Sciatic nerve (tissue), 2 donors: ENCODE data around the gene PPARA. TPM values are rescaled to one million over a fixed set of nuclear protein-coding genes. Genes with fewer than 3 reads are reported as not detected.

Experiments
- ATAC-seq: fragments of 200-7000 bp; cut with Tn5 transposase; one replicate; pipeline ENCODE4 v1.9.1; 2020; ENCODE audit warnings: mild to moderate bottlenecking, moderate library complexity
- DNase-seq: peaks from one replicate; pipeline ENCODE4 v3.0.0-alpha.2; 2020; ENCODE audit warnings: low spot score
- intact Hi-C: fragments of 100-400 bp; cut with DNase I; formaldehyde crosslinking; loops from one replicate; pipeline ENCODE4 v1.14.2; 2022
- total RNA-seq: library from RNA; stranded (reverse); fragmentation: NEBNext Ultra II Directional; extraction: Animal tissue kit (Norgen Biotek cat#: 25700); gene quantifications from one replicate; pipeline ENCODE4 v1.2.1, GENCODE V29; 2021
- donor health status: DM: no; HTN: no; CAD: no.
- donor health status: DM: no; HTN: no; CAD: no.

The PPARA gene
- total RNA-seq, 1 donor from 2014 or later = 39.2 TPM

DNA sequence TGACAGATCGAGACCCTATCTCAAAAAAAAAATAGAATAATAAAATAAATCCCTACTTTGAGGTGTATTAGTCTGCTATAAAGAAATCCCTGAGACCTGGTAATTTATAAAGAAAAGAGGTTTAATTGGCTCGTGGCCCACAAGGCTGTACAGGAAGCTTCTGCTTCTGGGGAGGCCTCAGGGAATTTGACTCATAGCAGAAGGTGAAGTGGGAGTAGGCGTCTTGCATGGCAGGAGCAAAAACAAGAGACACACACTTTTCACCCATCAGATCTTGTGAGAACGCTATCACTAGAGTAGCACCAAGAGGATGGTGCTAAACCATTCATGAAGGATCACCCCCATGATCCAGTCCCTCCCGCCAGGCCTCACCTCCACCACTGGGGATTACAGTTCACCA, 70.6 kb downstream of the PPARA start:
- ATAC-seq (no peak), DNase-seq (no peak)
- intact Hi-C loops = no loop called here

DNA sequence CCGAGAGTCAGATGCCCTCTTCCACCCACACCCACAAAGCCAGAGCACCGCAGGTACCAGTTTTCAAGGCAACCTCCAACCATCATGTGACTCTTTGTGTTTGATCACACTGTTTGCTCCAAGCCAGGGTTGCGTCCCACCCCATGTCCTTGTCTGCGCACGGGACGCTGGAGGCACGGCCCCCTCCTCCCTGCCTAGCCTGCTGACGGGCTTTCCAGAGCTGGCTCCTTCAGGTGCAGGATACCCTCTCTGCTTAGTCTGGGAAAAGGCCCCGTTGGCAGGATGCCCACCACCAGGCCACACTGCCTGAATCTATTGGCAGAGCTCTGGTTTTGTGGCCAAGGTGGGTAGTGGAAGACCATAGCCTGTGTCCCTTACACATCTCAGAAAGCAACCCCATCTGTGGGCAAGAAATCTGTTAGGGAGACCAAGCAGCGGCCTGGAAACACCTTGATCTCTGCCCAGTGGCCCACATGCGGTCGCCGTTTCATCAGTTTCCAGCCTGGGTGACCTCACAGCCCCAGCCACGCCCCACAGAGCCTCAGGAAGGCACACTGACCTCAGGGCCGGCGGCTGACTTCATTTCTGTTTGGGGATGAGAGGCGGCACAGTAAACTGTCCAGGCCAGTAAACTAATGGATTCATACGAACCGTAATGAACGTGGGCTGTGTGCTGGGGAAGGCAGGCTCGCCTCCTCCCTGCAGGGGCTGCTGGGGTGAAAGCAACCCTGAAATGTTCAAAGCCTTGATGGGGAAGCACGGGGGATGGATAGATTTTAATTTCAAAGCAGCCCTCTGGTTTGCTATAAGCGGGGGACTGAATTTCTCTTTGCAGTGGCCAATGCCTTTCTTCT, 73.9 kb downstream of the PPARA start:
- DNase-seq = no peak
- ATAC-seq = peak; percentile 15
- intact Hi-C loops = no loop called here

- peak; percentile 38 for ATAC-seq
- intact Hi-C loops = no loop called here
- no peak for DNase-seq
These were observed 74.6 kb downstream of the PPARA start for GRCh38 chr22:46224898-46225290.

- no peak for ATAC-seq
These were observed 75.3 kb downstream of the PPARA start for GRCh38 chr22:46225631-46226030.

DNA sequence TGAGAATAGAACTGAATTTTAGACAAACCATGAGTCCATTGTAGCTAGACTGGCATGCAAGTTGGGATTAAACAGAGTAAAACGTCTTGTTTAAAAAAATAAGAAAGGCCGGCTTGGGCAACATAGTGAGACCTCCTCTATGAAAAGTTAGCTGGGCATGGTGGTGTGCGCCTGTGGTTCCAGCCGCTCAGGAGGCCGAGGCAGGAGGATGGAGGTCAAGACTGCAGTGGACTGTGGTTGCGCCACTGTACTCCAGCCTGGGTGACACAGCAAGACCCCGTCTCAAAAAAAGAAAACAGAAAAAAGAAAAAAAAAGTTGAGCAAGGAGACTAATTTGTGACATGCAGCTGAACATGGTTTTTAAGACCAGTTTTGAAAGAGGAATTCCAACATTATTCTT, 76.3 kb downstream of the PPARA start:
- ATAC-seq (no peak), DNase-seq (no peak)
- intact Hi-C loops = no loop called here

More at GRCh38 chr22:46225631-46226030, 75.3 kb downstream of the PPARA start:
- intact Hi-C loops = no loop called here
- no peak for DNase-seq

- intact Hi-C loops = loop anchor here (5.0 kb wide), 1 partner anchor 872 kb away; no protein-coding TSS in a partner anchor
- ATAC-seq = no peak
- no peak for DNase-seq
These were observed 79.4 kb downstream of the PPARA start for GRCh38 chr22:46229701-46230100.

DNA sequence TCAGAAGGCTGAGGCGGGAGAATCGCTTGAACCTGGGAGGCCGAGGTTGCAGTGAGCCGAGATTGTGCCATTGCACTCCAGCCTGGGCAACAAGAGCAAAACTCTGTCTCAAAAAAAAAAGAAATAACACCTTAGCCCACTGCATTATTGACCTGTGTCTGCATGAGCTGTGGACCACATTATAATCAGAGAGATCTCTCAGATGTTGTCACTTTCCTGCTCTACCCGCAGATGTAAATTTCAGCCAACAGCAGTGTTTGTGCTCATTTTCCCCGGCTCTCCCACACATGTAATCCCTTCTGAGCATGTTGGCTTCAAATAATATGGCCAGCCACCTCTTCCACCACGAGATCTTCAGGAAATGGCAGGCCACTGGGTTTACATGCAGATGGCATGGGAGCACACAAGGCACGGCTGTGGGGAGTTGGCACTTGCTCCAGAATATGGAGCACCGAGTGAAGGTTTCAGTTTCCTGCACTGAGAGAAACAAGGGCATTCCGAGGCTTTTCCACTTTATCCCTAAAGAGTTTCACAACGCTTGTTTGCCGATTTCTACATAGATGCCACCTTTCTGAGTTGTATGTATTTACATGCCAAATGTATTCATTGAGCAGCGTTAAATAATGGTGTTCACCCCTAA, 80.1 kb downstream of the PPARA start:
- DNase-seq = no peak
- intact Hi-C loops = loop anchor here (5.0 kb wide), 1 partner anchor 873 kb away; no protein-coding TSS in a partner anchor
- ATAC-seq = no peak

DNA sequence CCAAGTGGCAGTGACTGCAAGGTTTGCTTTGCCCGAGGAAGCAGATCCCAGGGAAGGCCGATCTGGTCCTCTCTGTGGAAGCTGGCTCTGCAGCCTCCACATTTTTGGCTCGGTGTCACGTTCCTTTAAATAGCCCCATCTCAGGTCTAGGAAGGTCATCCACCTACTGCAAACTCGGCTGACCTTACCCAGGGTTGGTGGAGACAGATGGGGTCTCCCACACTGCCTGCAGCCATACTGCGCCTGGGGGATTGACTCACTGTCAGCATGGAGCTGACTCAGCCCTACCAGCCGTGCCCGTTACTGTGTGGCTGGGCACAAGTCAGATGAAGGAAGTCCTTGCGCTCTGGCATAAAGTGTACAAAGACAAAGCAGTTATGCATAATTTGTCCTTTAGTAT, 82.9 kb downstream of the PPARA start:
- intact Hi-C loops = loop anchor here (5.0 kb wide), 1 partner anchor 876 kb away; no protein-coding TSS in a partner anchor
- no peak for DNase-seq
- peak; percentile 79 for ATAC-seq

DNA sequence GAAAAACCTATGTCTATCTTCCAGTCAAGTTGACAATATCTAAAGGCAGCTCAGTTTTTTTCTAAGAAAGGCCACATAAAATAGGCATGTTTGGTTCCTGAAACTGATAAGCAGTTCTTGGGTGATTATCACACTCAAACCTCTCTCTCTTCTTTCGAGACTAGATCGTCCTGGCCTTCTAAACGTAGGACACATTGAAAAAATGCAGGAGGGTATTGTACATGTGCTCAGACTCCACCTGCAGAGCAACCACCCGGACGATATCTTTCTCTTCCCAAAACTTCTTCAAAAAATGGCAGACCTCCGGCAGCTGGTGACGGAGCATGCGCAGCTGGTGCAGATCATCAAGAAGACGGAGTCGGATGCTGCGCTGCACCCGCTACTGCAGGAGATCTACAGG, 84.6 kb downstream of the PPARA start:
- ATAC-seq (no peak), DNase-seq (no peak)
- intact Hi-C loops = loop anchor here (5.0 kb wide), 1 partner anchor 878 kb away; no protein-coding TSS in a partner anchor

DNA sequence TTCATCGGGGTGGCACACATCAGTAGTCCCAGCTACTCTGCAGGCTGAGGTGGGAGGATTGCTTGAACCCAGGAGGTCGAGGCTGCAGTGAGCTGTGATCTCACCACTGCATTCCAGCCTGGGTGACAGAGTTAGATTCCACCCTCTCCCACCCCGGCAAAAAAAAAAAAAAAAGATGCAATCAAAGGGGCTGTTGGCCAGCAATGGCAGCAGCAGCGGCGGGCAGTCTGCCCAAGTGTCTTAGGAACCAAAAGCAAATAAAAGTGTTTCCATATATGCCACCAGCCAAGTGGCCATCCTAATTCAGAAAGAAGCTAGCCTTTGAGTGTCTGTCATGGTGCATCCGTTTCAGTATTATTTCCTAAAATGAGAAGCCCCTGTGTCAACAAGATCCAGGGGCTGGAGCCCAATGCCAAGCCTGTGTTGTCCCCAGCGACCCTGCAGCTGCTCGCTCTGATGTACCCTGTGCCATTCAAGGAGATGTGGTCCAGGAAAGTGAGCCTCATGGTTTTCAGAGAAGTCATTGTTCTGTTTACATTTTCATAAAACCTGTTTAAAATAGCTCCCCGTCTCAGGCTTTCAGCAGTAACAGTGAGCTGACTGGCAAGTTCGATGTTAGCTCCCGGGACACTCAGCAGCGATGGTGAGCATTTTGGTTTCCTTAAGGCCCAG, 87.3 kb downstream of the PPARA start:
- DNase-seq (no peak), ATAC-seq (no peak)
- intact Hi-C loops = no loop called here

GRCh38 chr22:46238541-46238940, 88.2 kb downstream of the PPARA start:
- intact Hi-C loops = no loop called here
- ATAC-seq (no peak), DNase-seq (no peak)

- intact Hi-C loops = no loop called here
- ATAC-seq = no peak
- no peak for DNase-seq
These were observed 89.1 kb downstream of the PPARA start for GRCh38 chr22:46239261-46240048.

DNA sequence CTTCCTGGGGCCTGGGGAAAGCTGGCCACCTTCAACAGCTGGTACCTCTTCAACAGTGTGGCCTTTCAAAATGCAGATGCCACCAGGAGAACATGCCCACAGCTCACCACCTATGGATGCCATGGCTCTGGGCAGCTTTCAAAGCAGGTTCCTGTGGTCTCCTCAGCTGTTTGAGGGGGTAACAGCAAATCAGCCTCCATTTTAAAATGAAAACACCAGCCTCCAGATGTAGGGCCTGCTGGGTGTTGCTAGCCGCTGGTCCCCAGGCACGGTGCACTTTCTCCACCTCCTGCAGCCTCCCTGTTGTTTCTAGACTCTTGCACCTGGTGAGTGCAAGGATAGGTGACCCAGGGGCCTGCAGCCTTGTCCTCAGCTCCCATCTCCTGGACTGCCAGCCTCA, 89.7 kb downstream of the PPARA start:
- intact Hi-C loops = no loop called here
- DNase-seq (no peak), ATAC-seq (no peak)

DNA sequence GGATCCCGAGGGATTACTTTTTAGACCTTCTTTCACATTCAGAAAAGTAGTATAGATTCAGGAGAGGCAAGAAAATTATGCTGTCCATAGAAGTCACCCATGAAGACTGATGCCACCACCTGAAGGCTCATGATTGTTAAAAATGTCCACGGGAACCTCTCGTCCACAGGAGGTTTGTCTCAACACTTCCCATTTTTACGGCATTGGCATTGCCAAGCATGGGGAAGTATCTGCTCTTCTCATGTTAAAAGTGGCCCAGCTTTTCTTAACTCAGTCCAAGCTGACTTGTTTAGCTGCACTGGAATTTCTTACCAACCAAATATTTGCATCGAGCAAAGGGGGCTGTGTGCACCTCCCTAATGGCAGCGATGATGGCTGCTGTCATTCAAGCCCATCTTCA, 90.2 kb downstream of the PPARA start:
- DNase-seq = no peak
- ATAC-seq = no peak
- intact Hi-C loops = no loop called here

GRCh38 chr22:46240907-46241306, 90.6 kb downstream of the PPARA start:
- DNase-seq (no peak), ATAC-seq (no peak)
- intact Hi-C loops = no loop called here

DNA sequence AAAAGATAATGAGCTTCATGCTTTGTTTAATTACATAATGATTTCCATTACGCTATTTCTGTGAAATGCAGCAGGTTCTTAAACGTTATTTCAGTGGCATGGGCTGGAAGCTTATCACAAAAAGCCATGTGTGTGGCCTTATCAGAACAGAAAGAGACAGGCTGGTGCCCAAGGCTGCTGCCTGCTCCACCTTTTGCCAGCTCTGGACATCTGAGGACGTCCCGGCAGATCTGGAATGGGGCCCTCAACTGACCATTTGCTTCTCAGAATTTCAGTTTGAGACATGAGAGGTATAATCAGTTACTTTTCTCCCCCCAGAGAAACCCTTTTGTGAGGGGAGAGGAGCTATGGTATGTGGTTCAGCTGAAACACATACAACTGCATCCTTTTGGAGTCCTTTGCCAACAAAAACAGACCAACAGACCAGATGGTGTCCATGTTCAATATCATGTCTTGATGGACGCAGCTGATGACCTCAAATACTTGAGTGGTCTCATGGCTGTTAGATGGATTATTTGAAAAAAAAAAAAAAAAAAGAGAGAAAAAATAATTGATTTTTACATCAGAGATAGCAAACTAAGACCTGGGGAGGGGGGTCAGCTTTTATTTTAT, 91.2 kb downstream of the PPARA start:
- ATAC-seq (no peak), DNase-seq (no peak)
- intact Hi-C loops = no loop called here

DNA sequence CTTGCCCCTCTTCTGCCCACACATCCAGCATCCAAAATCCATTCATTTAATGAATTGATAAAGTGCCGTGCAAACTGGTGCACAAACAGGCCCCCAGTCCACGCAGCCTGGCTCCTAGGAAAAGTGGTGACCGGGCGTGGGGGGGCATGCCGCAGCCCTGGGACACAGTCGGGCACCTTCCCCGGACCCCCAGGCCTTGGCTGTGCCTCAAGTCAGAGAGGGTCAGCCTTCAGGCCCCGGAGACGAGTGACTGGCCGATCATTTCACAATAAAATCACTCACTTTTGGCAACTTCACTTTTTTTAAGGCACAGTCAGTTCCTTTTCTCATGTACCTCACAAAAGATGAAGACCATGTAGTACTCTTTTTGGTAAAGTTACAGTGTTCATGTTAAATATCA, 91.8 kb downstream of the PPARA start:
- no peak for DNase-seq
- intact Hi-C loops = no loop called here

DNA sequence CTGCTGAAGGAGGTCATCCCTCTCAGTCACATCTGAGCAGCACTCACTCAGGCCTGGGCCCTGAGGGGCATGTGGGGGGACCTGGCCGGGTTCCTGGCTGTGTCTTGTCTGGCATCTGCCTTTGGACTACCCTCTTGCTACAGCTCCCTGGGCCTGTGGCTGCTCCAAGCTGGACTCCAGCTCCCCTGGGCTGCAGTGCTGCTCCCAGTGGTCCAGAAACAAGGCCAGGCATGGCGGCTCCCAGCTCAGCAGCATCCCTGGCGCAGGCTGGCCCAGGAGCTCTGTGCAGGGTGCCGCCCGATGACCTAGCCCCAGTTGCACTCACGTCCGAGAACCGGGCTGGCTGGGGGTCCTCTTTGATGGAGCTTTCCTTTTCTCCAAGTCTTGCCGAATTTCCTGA, 94.4 kb downstream of the PPARA start:
- ATAC-seq (no peak), DNase-seq (no peak)
- intact Hi-C loops = no loop called here

More for the DNA sequence above, 91.8 kb downstream of the PPARA start:
- ATAC-seq = no peak

DNA sequence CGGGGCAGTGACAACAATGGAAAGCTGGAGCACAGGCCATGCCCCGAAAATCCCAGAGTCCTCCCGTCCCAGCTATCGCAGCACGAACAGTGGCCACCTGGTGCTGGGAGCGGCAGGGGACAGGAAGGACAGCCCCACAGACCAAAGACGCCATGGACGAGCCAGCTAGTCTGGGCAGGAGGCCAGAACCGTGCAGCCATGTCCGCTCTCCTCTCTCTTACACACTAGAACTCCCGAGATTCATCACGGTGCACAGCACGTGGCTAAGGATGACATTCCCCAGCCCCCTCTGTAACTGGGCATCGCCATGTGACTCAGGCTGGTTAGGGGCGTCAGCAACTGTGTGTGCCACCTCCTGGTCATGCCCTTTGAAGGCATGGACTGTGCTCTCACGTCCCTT, 95.2 kb downstream of the PPARA start:
- DNase-seq = no peak
- ATAC-seq = peak; percentile 52
- intact Hi-C loops = no loop called here
